HepG2 (cell line): ENCODE results near the gene SPRYD3. TPM values are rescaled to one million over a fixed set of nuclear protein-coding genes. Genes with fewer than 3 reads are reported as not detected.

Experiments used
- ATAC-seq: fragments of 200-7000 bp; cut with Tn5 transposase; 3 replicates; pipeline ENCODE4 v1.9.1; 2020; ENCODE audit warnings: mild to moderate bottlenecking, moderate library complexity
- BruUV-seq: library from RNA; stranded (reverse); fragments of 400-500 nt; replicated peaks from 2 replicates; lab custom pipeline; 2021; lab: Mats Ljungman, UMichigan
- CTCF ChIA-PET: fragments of 300-600 bp; formaldehyde crosslinking; extraction: SDS; loops from one replicate; lab custom pipeline; 2021; ENCODE audit warnings: low total read pairs, inconsistent platforms, low intra/inter-chr PET ratio; lab: Yijun Ruan, JAX
- POLR2A ChIA-PET: fragments of 350-600 bp; sonication (Branson Sonifier 250); formaldehyde crosslinking; loops from one replicate; lab custom pipeline; 2020; ENCODE audit warnings: antibody characterized with exemption, inconsistent platforms; lab: Yijun Ruan, JAX
- DNase-seq: peaks from one replicate; pipeline ENCODE4 v3.0.0-alpha.2; 2015; ENCODE audit warnings: low spot score
- FAIRE-seq: peaks from 3 replicates; lab custom pipeline; 2011; peaks lifted over from hg19 to GRCh38; lab: Jason Lieb, UNC
- H2AFZ ChIP-seq: one replicate; pipeline ENCODE4 v1.6.1; 2011; ENCODE audit warnings: low read length, inconsistent platforms
- H3K27ac ChIP-seq: fragments of 300-600 bp; 3 replicates; pipeline ENCODE4 v1.8.0; 2011; ENCODE audit warnings: mixed run types, mild to moderate bottlenecking, mixed read lengths, low read length, inconsistent platforms; ENCODE audit not compliant: insufficient read depth; ENCODE audit errors: extremely low read length
- H3K27me3 ChIP-seq, 2 experiments: fragments of 200-600 bp in 1 of 2; 2 replicates in 1 of 2; 3 replicates in 1 of 2; pipeline versions ENCODE4 v1.6.0 to v1.8.0; 2011; ENCODE audit warnings: low read length in 2 of 2, mild to moderate bottlenecking in 2 of 2, moderate library complexity in 2 of 2, inconsistent platforms in 1 of 2; ENCODE audit not compliant: insufficient read depth in 2 of 2, control insufficient read depth in 1 of 2
- H3K36me3 ChIP-seq, 2 experiments: fragments of 200-600 bp in 1 of 2; replicated peaks in 1 of 2; 2 replicates in 1 of 2; 3 replicates in 1 of 2; pipeline versions ENCODE4 v1.5.1 to v1.8.0; 2011; ENCODE audit warnings: low read length in 2 of 2, inconsistent platforms in 1 of 2; ENCODE audit not compliant: insufficient read depth in 2 of 2, control insufficient read depth in 1 of 2
- H3K4me1 ChIP-seq: 2 replicates; pipeline ENCODE4 v1.5.1; 2012; ENCODE audit warnings: low read length, inconsistent platforms; ENCODE audit not compliant: insufficient read depth
- H3K4me2 ChIP-seq: 2 replicates; pipeline ENCODE4 v1.6.0; 2011; ENCODE audit warnings: low read depth, low read length, inconsistent platforms
- H3K4me3 ChIP-seq, 3 experiments: fragments of 200-600 bp in 1 of 3; sonication (generic), shearing (Covaris generic) in 1 of 3; replicated peaks in 1 of 3; 2 replicates each; pipeline ENCODE4 v1.5.1; 2011 to 2016; ENCODE audit warnings: low read length in 3 of 3, inconsistent platforms in 2 of 3, low read depth in 2 of 3, mild to moderate bottlenecking in 2 of 3, control low read depth in 1 of 3, mixed read lengths in 1 of 3; ENCODE audit not compliant: insufficient read depth in 1 of 3
- H3K79me2 ChIP-seq: one replicate; pipeline ENCODE4 v1.6.1; 2011; ENCODE audit warnings: low read length, inconsistent platforms; ENCODE audit not compliant: insufficient read depth
- H3K9ac ChIP-seq: 2 replicates; pipeline ENCODE4 v1.6.0; 2011; ENCODE audit warnings: mild to moderate bottlenecking, low read depth, low read length, inconsistent platforms; ENCODE audit not compliant: insufficient read depth
- H3K9me3 ChIP-seq: 2 replicates; pipeline ENCODE4 v1.5.1; 2012; ENCODE audit warnings: mild to moderate bottlenecking, low read length
- H4K20me1 ChIP-seq: 2 replicates; pipeline ENCODE4 v1.6.0; 2011; ENCODE audit warnings: inconsistent platforms, mild to moderate bottlenecking, low read length, moderate library complexity; ENCODE audit not compliant: insufficient read depth
- BRD4 ChIP-seq: sonication (generic); formaldehyde crosslinking; IDR thresholded peaks from 2 replicates; pipeline ENCODE4 v1.4.0; 2020; ENCODE audit warnings: missing genetic modification reagents
- E2F1 ChIP-seq: sonication (generic); formaldehyde crosslinking; IDR thresholded peaks from 2 replicates; pipeline ENCODE4 v1.5.0; 2020; ENCODE audit warnings: missing genetic modification reagents
- KLF15 ChIP-seq: sonication (generic); formaldehyde crosslinking; IDR thresholded peaks from 2 replicates; pipeline ENCODE4 v1.8.1; 2023; ENCODE audit warnings: borderline replicate concordance, mild to moderate bottlenecking, inconsistent platforms, missing genetic modification reagents, mixed read lengths
- PAF1 ChIP-seq: IDR thresholded peaks from 2 replicates; pipeline ENCODE4 v1.6.1; 2016; ENCODE audit warnings: missing genetic modification reagents, missing compliant biosample characterization
- PAX8 ChIP-seq: sonication (generic); formaldehyde crosslinking; IDR thresholded peaks from 2 replicates; pipeline ENCODE4 v1.8.0; 2022; ENCODE audit warnings: mild to moderate bottlenecking, missing genetic modification reagents, borderline replicate concordance
- SCMH1 ChIP-seq: sonication (generic); formaldehyde crosslinking; IDR thresholded peaks from 2 replicates; pipeline ENCODE4 v1.9.0; 2021; ENCODE audit warnings: missing genetic modification reagents, mild to moderate bottlenecking, borderline replicate concordance
- SRSF4 ChIP-seq: fragments of 200-400 bp; formaldehyde crosslinking; IDR thresholded peaks from one replicate; pipeline ENCODE4 v1.6.1; 2018; ENCODE audit warnings: mild to moderate bottlenecking, low read depth, low read length, moderate library complexity; ENCODE audit not compliant: poor library complexity, severe bottlenecking
- ZFY ChIP-seq: sonication (generic); formaldehyde crosslinking; IDR thresholded peaks from 2 replicates; pipeline ENCODE4 v1.4.0; 2020; ENCODE audit warnings: missing genetic modification reagents
- ZNF136 ChIP-seq: sonication (generic); formaldehyde crosslinking; IDR thresholded peaks from 2 replicates; pipeline ENCODE4 v1.8.1; 2022; ENCODE audit warnings: low read depth, mild to moderate bottlenecking, moderate library complexity, missing genetic modification reagents
- ZNF562 ChIP-seq: sonication (generic); formaldehyde crosslinking; IDR thresholded peaks from 2 replicates; pipeline ENCODE4 v1.8.0; 2022; ENCODE audit warnings: missing genetic modification reagents, borderline replicate concordance
- ZNF646 ChIP-seq: sonication (generic); formaldehyde crosslinking; IDR thresholded peaks from 2 replicates; pipeline ENCODE4 v1.9.0; 2021; ENCODE audit warnings: mild to moderate bottlenecking, missing genetic modification reagents
- ZNF674 ChIP-seq: sonication (generic); formaldehyde crosslinking; IDR thresholded peaks from 2 replicates; pipeline ENCODE4 v1.5.0; 2020; ENCODE audit warnings: low read depth, mild to moderate bottlenecking, missing genetic modification reagents
- WGBS: methylation state at CpG from one replicate; pipeline ENCODE4 v1.1.6; 2017; ENCODE audit warnings: low lambda C conversion rate; 5-methylcytosine and 5-hydroxymethylcytosine counted together
- in situ Hi-C: cut with HindIII; loops from 2 replicates; pipeline ENCODE4 v1.10.0; 2017; ENCODE audit warnings: low pct_unique_long_range_greater_than_20kb; ENCODE audit not compliant: extremely low pct_ligation_motif_present
- intact Hi-C: fragments of 100-400 bp; cut with micrococcal nuclease; formaldehyde crosslinking; loops from one replicate; pipeline ENCODE4 v1.10.0; 2022; ENCODE audit not compliant: unreplicated experiment
- polyA plus RNA-seq, 8 experiments: library from polyadenylated mRNA; depleted of rRNA in 3 of 8; stranded (reverse) in 7 of 8; unstranded in 1 of 8; fragments of >200 nt; fragmentation: Illumina TruSeq in 4 of 8; extraction: Trizol in 4 of 8; gene quantifications; 2 replicates each; pipeline versions ENCODE4 v1.2.1 to v1.2.3, GENCODE V29; 2011 to 2016; ENCODE audit warnings: low read depth in 4 of 8, missing spikeins in 1 of 8, mixed read lengths in 1 of 8; ENCODE audit not compliant: insufficient read depth in 1 of 8
- total RNA-seq, 5 experiments: library from RNA; depleted of rRNA; stranded (reverse); fragments of >200 nt; fragmentation: Illumina TruSeq; extraction: Trizol; gene quantifications; 2 replicates each; pipeline ENCODE4 v1.2.3, GENCODE V29; 2016; ENCODE audit warnings: low read depth in 1 of 5

Gene SPRYD3
- total and polyA plus RNA-seq, 2 of the 13 experiments (the other 11 are each of a cell fraction or from before 2014, with no cell fraction given), result 9.0 to 9.2 TPM

DNA sequence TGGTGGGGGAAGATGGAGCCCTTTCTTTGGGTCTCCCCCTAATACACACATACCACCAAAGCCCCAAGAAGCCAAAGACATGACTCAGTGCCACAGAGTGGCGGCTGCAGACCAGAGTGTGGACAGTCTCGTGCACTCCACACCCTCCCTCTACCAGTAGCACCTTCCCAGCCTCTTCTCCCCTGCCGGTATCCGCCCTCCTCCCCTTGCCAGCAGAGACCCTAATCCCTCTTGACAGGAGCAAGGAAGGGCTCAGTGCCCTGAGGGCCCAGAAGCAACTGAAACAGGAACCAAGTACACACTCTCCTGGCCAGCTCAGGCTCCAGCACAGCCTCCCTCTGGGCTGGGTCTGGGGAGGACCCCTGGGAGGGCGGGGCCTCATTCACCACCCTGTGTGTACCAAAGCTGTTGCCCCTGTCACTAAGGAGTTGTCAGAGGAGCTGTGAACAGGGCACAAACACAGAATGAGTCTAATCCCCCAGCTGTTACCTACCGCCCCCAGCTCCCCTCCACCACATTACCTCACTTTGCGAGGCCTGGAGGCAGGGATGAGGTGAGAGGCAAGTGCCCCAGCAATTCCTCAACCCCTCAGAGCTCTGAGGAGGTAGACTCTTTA lies 8.2 kb downstream of the SPRYD3 start:
- Histone ChIP-seq H2AFZ (no peak overlapping the region), H3K4me3 (no peak overlapping the region), H3K4me1 (peaks cover 38% of the 10 kb centered on the region), H3K4me2 (no peak overlapping the region), H4K20me1 (no peaks in the 10 kb centered on the region), H3K9ac (no peak overlapping the region), H3K36me3 (peaks cover 0 to 11% of the 10 kb centered on the region in 2 experiments; a peak in 2 of 5 replicates), H3K27me3 (no peaks in the 10 kb centered on the region), H3K27ac (no peak overlapping the region), H3K79me2 (no peaks in the 10 kb centered on the region), H3K9me3 (no peaks in the 10 kb centered on the region)
- intact Hi-C loops, result no loop called here
- BruUV-seq, result no TSS peak
- no peak for FAIRE-seq
- no peak for ATAC-seq
- ChIA-PET POLR2A (no interaction called here), CTCF (no interaction called here)
- DNase-seq, result no peak
- 89% methylated on average over 6 of the region's 7 CpGs for WGBS
- no peak for TF ChIP-seq SRSF4
- TF ChIP-seq BRD4, result no peak
- no peak for TF ChIP-seq ZNF136
- no peak for TF ChIP-seq KLF15 (CRISPR knock-in tag)
- TF ChIP-seq SCMH1 (CRISPR knock-in tag), result no peak
- no peak for TF ChIP-seq E2F1 (CRISPR knock-in tag)
- no peak for TF ChIP-seq PAF1 (CRISPR knock-in tag)
- TF ChIP-seq ZNF646 (CRISPR knock-in tag), result no peak
- TF ChIP-seq ZNF562 (CRISPR knock-in tag), result no peak
- no peak for TF ChIP-seq ZFY (CRISPR knock-in tag)
- TF ChIP-seq PAX8 (CRISPR knock-in tag), result no peak
- TF ChIP-seq ZNF674 (CRISPR knock-in tag), result no peak
- in situ Hi-C loops, result no loop called here
